Loucy (cell line): ENCODE data around the gene CYP2W1.

Experiments
- H2AFZ ChIP-seq: fragments of 200-600 bp; sonication (generic); 2 replicates; pipeline ENCODE4 v1.6.0; 2016; ENCODE audit warnings: antibody characterized with exemption, mild to moderate bottlenecking, low read length, moderate library complexity
- H3F3A ChIP-seq: fragments of 200-600 bp; 2 replicates; pipeline ENCODE4 v1.6.0; 2016; ENCODE audit warnings: antibody characterized with exemption, low read depth, mild to moderate bottlenecking
- H3K27me3 ChIP-seq: fragments of 200-600 bp; sonication (generic); 2 replicates; pipeline ENCODE4 v1.6.1; 2014; ENCODE audit warnings: low read length, mild to moderate bottlenecking; ENCODE audit not compliant: insufficient read depth, poor library complexity, severe bottlenecking
- H3K36me3 ChIP-seq: fragments of 200-600 bp; sonication (generic); 2 replicates; pipeline ENCODE4 v1.6.1; 2016; ENCODE audit warnings: low read length; ENCODE audit not compliant: insufficient read depth
- H3K4me1 ChIP-seq: fragments of 200-600 bp; sonication (generic); 2 replicates; pipeline ENCODE4 v1.5.1; 2014; ENCODE audit warnings: low read length, mild to moderate bottlenecking; ENCODE audit not compliant: insufficient read depth, poor library complexity, severe bottlenecking
- H3K4me2 ChIP-seq: fragments of 200-600 bp; sonication (generic); 2 replicates; pipeline ENCODE4 v1.6.0; 2014; ENCODE audit warnings: antibody characterized with exemption, low read length, low read depth, mild to moderate bottlenecking; ENCODE audit not compliant: poor library complexity, severe bottlenecking
- H3K4me3 ChIP-seq: fragments of 200-600 bp; sonication (generic); 2 replicates; pipeline ENCODE4 v1.5.1; 2014; ENCODE audit warnings: low read length, mild to moderate bottlenecking, mixed read lengths; ENCODE audit not compliant: poor library complexity, severe bottlenecking
- H3K79me2 ChIP-seq: fragments of 200-600 bp; sonication (generic); 2 replicates; pipeline ENCODE4 v1.6.1; 2014; ENCODE audit warnings: low read length; ENCODE audit not compliant: insufficient read depth
- H3K9ac ChIP-seq: fragments of 200-600 bp; sonication (generic); 2 replicates; pipeline ENCODE4 v1.6.0; 2014; ENCODE audit warnings: mild to moderate bottlenecking, low read depth, low read length, moderate library complexity; ENCODE audit not compliant: poor library complexity, severe bottlenecking
- H3K9me2 ChIP-seq: fragments of 200-600 bp; sonication (generic); replicated peaks from 2 replicates; pipeline ENCODE4 v1.6.1; 2016; ENCODE audit warnings: low read depth, low read length, mixed read lengths
- H3K9me3 ChIP-seq: fragments of 200-600 bp; sonication (generic); 2 replicates; pipeline ENCODE4 v1.6.1; 2014; ENCODE audit warnings: mild to moderate bottlenecking, antibody characterized with exemption, low read length, low read depth; ENCODE audit not compliant: insufficient read depth
- H4K20me1 ChIP-seq: fragments of 200-600 bp; sonication (generic); 2 replicates; pipeline ENCODE4 v1.6.0; 2014; ENCODE audit warnings: antibody characterized with exemption, low read length, mild to moderate bottlenecking; ENCODE audit not compliant: insufficient read depth, poor library complexity, severe bottlenecking
- EZH2phosphoT487 ChIP-seq: fragments of 200-600 bp; IDR thresholded peaks from 2 replicates; pipeline ENCODE4 v1.6.1; 2018; ENCODE audit warnings: antibody characterized with exemption, mild to moderate bottlenecking, moderate library complexity, borderline replicate concordance
- TF ChIP-seq, protein P1 (sequence below): fragments of 200-600 bp; sonication (generic); conservative IDR thresholded peaks from 2 replicates; pipeline ENCODE4 v1.5.1; 2014; ENCODE audit warnings: mild to moderate bottlenecking, antibody characterized with exemption, low read length

Gene CYP2W1

GRCh38 chr7:1019255-1019785 is 36.3 kb downstream of the CYP2W1 start:
- H3K4me2 ChIP-seq = no peak overlapping the region
- no peaks in the 10 kb centered on the region for H3K36me3 ChIP-seq
- no peak overlapping the region for H3K4me3 ChIP-seq
- no peaks in the 10 kb centered on the region for H3K9me2 ChIP-seq
- no peaks in the 10 kb centered on the region for H3K9me3 ChIP-seq
- peaks cover 52% of the 10 kb centered on the region; the same call in 1 of the 2 replicates for H3K79me2 ChIP-seq
- TF ChIP-seq EZH2phosphoT487 = no peak
- TF ChIP-seq, protein P1, sequence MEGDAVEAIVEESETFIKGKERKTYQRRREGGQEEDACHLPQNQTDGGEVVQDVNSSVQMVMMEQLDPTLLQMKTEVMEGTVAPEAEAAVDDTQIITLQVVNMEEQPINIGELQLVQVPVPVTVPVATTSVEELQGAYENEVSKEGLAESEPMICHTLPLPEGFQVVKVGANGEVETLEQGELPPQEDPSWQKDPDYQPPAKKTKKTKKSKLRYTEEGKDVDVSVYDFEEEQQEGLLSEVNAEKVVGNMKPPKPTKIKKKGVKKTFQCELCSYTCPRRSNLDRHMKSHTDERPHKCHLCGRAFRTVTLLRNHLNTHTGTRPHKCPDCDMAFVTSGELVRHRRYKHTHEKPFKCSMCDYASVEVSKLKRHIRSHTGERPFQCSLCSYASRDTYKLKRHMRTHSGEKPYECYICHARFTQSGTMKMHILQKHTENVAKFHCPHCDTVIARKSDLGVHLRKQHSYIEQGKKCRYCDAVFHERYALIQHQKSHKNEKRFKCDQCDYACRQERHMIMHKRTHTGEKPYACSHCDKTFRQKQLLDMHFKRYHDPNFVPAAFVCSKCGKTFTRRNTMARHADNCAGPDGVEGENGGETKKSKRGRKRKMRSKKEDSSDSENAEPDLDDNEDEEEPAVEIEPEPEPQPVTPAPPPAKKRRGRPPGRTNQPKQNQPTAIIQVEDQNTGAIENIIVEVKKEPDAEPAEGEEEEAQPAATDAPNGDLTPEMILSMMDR = no peak
- no peaks in the 10 kb centered on the region for H4K20me1 ChIP-seq
- H2AFZ ChIP-seq = no peak overlapping the region
- H3K9ac ChIP-seq = no peak overlapping the region
- no peaks in the 10 kb centered on the region for H3K27me3 ChIP-seq
- peaks cover 9% of the 10 kb centered on the region for H3K4me1 ChIP-seq
- H3F3A ChIP-seq = no peaks in the 10 kb centered on the region

DNA sequence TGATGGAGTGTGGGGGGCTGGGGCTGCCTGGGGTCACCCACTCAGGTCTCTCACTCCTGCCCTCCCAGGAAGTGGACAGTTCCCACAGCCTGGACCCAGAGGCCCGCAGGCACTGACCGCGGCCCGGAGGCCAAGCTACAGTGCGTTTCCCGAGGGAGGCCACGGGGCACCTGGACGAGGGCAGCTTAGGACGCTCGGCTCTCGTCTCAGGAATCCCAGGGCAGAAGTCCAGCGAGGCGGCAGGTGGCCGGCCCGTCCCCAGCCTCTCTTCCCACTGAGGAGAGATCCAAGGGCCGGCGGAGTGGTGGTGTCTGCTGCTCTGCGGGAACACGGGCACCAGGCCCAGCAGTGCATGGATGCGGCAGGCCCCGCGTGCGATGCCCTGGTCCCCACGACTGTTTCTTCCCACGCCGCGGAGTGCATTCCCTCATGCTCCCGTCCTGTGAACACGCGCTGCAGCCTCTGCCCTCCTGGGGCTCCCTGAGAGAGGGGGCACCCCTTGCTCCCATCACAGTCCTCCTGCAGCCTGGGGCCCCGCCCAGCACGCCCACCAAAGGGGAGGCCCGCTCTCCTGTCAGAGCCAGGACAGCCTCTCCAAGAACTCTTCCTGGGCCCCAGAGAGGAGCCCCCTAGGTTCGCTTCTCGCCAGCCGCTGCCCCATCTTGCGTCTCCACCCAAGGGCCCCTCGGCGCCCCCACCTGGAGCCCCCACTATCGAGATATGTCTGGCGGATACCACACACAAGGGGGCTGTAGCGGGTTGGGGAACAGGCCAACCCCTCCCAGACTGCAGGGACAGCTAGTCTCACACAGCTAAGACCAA is 37.0 kb downstream of the CYP2W1 start:
- Histone ChIP-seq H3F3A (no peaks in the 10 kb centered on the region), H3K4me2 (no peak overlapping the region), H3K4me3 (no peak overlapping the region), H2AFZ (no peak overlapping the region), H3K9me2 (no peaks in the 10 kb centered on the region), H3K9ac (no peak overlapping the region), H3K36me3 (no peaks in the 10 kb centered on the region), H4K20me1 (no peaks in the 10 kb centered on the region), H3K79me2 (peaks cover 58% of the 10 kb centered on the region; the same call in 1 of the 2 replicates), H3K4me1 (peaks cover 15% of the 10 kb centered on the region), H3K9me3 (no peaks in the 10 kb centered on the region), H3K27me3 (no peaks in the 10 kb centered on the region)
- TF ChIP-seq, protein P1 = no peak
- TF ChIP-seq EZH2phosphoT487 = no peak

- no peak overlapping the region for H2AFZ ChIP-seq
- no peaks in the 10 kb centered on the region for H3K9me3 ChIP-seq
- no peaks in the 10 kb centered on the region for H3K27me3 ChIP-seq
- H4K20me1 ChIP-seq = peaks cover 2% of the 10 kb centered on the region
- no peaks in the 10 kb centered on the region for H3F3A ChIP-seq
- no peak overlapping the region for H3K9ac ChIP-seq
- H3K79me2 ChIP-seq = peaks cover 60% of the 10 kb centered on the region; the same call in 1 of the 2 replicates
- no peak overlapping the region for H3K4me3 ChIP-seq
- no peaks in the 10 kb centered on the region for H3K9me2 ChIP-seq
- no peaks in the 10 kb centered on the region; the same call in 1 of the 2 replicates for H3K36me3 ChIP-seq
- no peak for TF ChIP-seq EZH2phosphoT487
- TF ChIP-seq, protein P1 = peak; percentile 52
- H3K4me1 ChIP-seq = peaks cover 20% of the 10 kb centered on the region
- no peak overlapping the region for H3K4me2 ChIP-seq
Observed at GRCh38 chr7:1020849-1021251, 37.9 kb downstream of the CYP2W1 start.
